ENCODE data around the gene LDLRAD4. TPM values are rescaled to one million over a fixed set of nuclear protein-coding genes. Genes with fewer than 3 reads are reported as not detected.
A peak's percentile ranks its signal among the peaks of the same experiment; 100 is the strongest.

The LDLRAD4 gene
- total and polyA plus RNA-seq, 2 donors = 46.9 to 80.0 TPM

DNA sequence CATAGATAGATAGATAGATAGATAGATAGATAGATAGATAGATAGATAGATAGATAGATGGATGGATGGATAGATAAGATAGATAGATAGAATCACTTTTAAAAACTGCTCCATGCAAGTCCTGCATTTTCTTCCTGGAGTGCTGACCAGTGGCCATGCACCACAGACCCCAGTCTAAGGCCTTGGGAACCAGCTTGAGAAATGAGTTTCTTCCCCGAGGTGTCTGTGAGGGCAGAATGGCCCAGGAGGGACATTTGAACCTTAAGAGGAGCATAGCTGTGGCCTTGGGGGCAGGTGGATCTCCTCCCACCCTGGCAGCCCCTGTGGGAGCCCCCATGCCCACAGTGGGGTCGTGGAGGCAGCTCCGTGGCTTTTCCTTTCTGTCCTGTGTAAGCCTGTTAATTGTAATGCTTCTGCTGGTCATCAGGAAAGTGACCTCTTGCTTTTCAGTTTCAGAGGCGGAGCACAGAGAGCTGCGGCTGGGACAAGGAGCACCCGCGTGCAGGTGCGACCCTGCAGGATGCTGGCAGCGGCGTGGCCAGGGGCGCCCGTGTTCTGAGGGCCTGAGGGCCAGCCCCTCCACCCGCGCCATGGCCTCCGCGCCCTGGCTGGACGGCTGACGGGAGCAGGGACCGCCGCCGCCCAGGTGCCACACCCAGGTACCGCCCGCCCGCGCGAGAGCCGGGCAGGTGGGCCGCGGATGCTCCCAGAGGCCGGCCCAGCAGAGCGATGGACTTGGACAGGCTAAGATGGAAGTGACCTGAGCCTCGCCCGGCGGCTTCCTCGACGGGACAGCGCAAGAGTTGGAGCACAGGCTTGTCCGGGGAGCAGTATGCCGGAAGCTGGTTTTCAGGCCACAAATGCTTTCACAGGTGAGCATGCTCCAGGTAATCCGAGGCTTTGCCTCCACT, 168.6 kb downstream of the LDLRAD4 start:
- no peak overlapping the region for H3K27ac ChIP-seq (ENCODE audit: low read depth in 1 of 2, low read length in 1 of 2)
- H3K36me3 ChIP-seq (ENCODE audit: control insufficient read depth in 2 of 2, insufficient read depth in 2 of 2, low read length in 1 of 2) = peaks cover 32 to 37% of the 10 kb centered on the region in 2 donors
- H3K4me3 ChIP-seq (ENCODE audit: low read length in 2 of 2) = no peak overlapping the region
- DNase-seq (ENCODE audit: low read depth in 6 of 9, low spot score in 9 of 9) = no peak
- peaks cover 38 to 54% of the 10 kb centered on the region in 2 donors for H3K4me1 ChIP-seq (ENCODE audit: control insufficient read depth in 2 of 2, insufficient read depth in 2 of 2, low read length in 2 of 2)
- 98% methylated on average over 40 of the region's 40 CpGs for WGBS
- H3K27me3 ChIP-seq (ENCODE audit: control insufficient read depth in 2 of 2, insufficient read depth in 1 of 2, low read length in 1 of 2) = no peaks in the 10 kb centered on the region
- no peaks in the 10 kb centered on the region for H3K9me3 ChIP-seq (ENCODE audit: control insufficient read depth in 2 of 2, insufficient read depth in 1 of 2, low read length in 1 of 2)

- Histone ChIP-seq H3K27me3 (ENCODE audit: control insufficient read depth in 2 of 2, insufficient read depth in 1 of 2, low read length in 1 of 2) (no peaks in the 10 kb centered on the region), H3K27ac (ENCODE audit: low read depth in 1 of 2, low read length in 1 of 2) (no peak overlapping the region), H3K9me3 (ENCODE audit: control insufficient read depth in 2 of 2, insufficient read depth in 1 of 2, low read length in 1 of 2) (no peaks in the 10 kb centered on the region), H3K36me3 (ENCODE audit: control insufficient read depth in 2 of 2, insufficient read depth in 2 of 2, low read length in 1 of 2) (peaks cover 30 to 32% of the 10 kb centered on the region in 2 donors), H3K4me3 (ENCODE audit: low read length in 2 of 2) (no peak overlapping the region), H3K4me1 (ENCODE audit: control insufficient read depth in 2 of 2, insufficient read depth in 2 of 2, low read length in 2 of 2) (peaks cover 38 to 54% of the 10 kb centered on the region in 2 donors)
- 97% methylated on average over 13 of the region's 13 CpGs for WGBS
- no peak for DNase-seq (ENCODE audit: low read depth in 6 of 9, low spot score in 9 of 9)
Observed at GRCh38 chr18:13387855-13388548, 169.4 kb downstream of the LDLRAD4 start.

- peak overlapping the region in 1 of 2 donors; percentile 26 for H3K27ac ChIP-seq (ENCODE audit: low read depth in 1 of 2, low read length in 1 of 2)
- H3K36me3 ChIP-seq (ENCODE audit: control insufficient read depth in 2 of 2, insufficient read depth in 2 of 2, low read length in 1 of 2) = peaks cover 30 to 37% of the 10 kb centered on the region in 2 donors
- H3K4me3 ChIP-seq (ENCODE audit: low read length in 2 of 2) = no peak overlapping the region
- no peaks in the 10 kb centered on the region for H3K27me3 ChIP-seq (ENCODE audit: control insufficient read depth in 2 of 2, insufficient read depth in 1 of 2, low read length in 1 of 2)
- peaks cover 42 to 54% of the 10 kb centered on the region in 2 donors for H3K4me1 ChIP-seq (ENCODE audit: control insufficient read depth in 2 of 2, insufficient read depth in 2 of 2, low read length in 2 of 2)
- DNase-seq (ENCODE audit: low read depth in 6 of 9, low spot score in 9 of 9) = no peak
- 89% methylated on average over 25 of the region's 25 CpGs for WGBS
- no peaks in the 10 kb centered on the region for H3K9me3 ChIP-seq (ENCODE audit: control insufficient read depth in 2 of 2, insufficient read depth in 1 of 2, low read length in 1 of 2)
Observed at GRCh38 chr18:13388586-13389490, 170.3 kb downstream of the LDLRAD4 start.

GRCh38 chr18:13389491-13390131, 171.1 kb downstream of the LDLRAD4 start:
- no peaks in the 10 kb centered on the region for H3K9me3 ChIP-seq (ENCODE audit: control insufficient read depth in 2 of 2, insufficient read depth in 1 of 2, low read length in 1 of 2)
- peaks cover 33 to 37% of the 10 kb centered on the region in 2 donors for H3K36me3 ChIP-seq (ENCODE audit: control insufficient read depth in 2 of 2, insufficient read depth in 2 of 2, low read length in 1 of 2)
- no peaks in the 10 kb centered on the region for H3K27me3 ChIP-seq (ENCODE audit: control insufficient read depth in 2 of 2, insufficient read depth in 1 of 2, low read length in 1 of 2)
- H3K4me3 ChIP-seq (ENCODE audit: low read length in 2 of 2) = no peak overlapping the region
- peak overlapping the region; percentile 33 to 52 for H3K27ac ChIP-seq (ENCODE audit: low read depth in 1 of 2, low read length in 1 of 2)
- H3K4me1 ChIP-seq (ENCODE audit: control insufficient read depth in 2 of 2, insufficient read depth in 2 of 2, low read length in 2 of 2) = peaks cover 45 to 57% of the 10 kb centered on the region in 2 donors
- DNase-seq (ENCODE audit: low read depth in 6 of 9, low spot score in 9 of 9) = no peak
- 94% methylated on average over 6 of the region's 6 CpGs for WGBS

DNA sequence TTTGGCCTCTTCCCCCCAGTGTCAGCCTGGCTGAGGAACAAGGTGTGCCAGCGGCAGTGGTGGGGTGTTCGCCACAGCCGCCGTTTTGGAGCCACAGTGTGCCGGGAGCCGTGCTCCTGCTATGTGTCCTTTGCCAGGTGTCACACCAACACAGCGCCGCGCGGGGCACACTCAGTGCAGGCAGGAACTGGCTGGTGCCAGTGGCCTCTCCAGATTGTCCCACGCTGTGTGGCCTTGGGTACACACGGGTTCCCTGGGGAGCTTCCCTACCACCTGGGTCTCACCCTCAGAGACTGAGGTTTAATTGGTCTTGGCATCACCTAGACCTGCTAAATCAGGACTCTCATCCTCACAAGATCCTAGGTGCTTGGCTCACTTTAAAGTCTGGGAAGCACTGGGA, 171.6 kb downstream of the LDLRAD4 start:
- Histone ChIP-seq H3K9me3 (ENCODE audit: control insufficient read depth in 2 of 2, insufficient read depth in 1 of 2, low read length in 1 of 2) (no peaks in the 10 kb centered on the region), H3K27ac (ENCODE audit: low read depth in 1 of 2, low read length in 1 of 2) (peak overlapping the region; percentile 33 to 52), H3K4me3 (ENCODE audit: low read length in 2 of 2) (no peak overlapping the region), H3K4me1 (ENCODE audit: control insufficient read depth in 2 of 2, insufficient read depth in 2 of 2, low read length in 2 of 2) (peaks cover 45 to 62% of the 10 kb centered on the region in 2 donors), H3K27me3 (ENCODE audit: control insufficient read depth in 2 of 2, insufficient read depth in 1 of 2, low read length in 1 of 2) (no peaks in the 10 kb centered on the region), H3K36me3 (ENCODE audit: control insufficient read depth in 2 of 2, insufficient read depth in 2 of 2, low read length in 1 of 2) (peaks cover 37% of the 10 kb centered on the region in 2 donors)
- 88% methylated on average over 12 of the region's 12 CpGs for WGBS
- no peak for DNase-seq (ENCODE audit: low read depth in 6 of 9, low spot score in 9 of 9)

DNA sequence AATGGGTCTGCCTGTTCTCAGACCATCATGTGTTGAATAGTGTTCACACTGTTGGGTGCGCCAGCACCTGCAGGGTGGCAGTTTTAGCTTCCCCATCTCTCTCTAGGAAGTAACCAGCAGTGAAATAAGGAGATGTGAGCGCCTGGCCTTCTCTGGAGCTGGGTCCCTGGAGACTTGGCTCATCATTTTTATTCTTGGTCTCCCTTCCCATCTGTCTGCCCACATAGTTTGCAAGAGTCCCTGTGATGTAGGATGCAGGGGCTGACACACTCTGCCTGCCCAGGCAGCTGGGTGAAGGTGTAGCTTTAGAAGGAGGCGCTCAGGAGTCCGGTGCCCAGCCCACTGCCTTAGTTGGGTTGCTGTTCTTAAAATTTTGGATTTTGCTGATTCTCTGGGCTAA, 172.2 kb downstream of the LDLRAD4 start:
- Histone ChIP-seq H3K4me3 (ENCODE audit: low read length in 2 of 2) (no peak overlapping the region), H3K9me3 (ENCODE audit: control insufficient read depth in 2 of 2, insufficient read depth in 1 of 2, low read length in 1 of 2) (no peaks in the 10 kb centered on the region), H3K36me3 (ENCODE audit: control insufficient read depth in 2 of 2, insufficient read depth in 2 of 2, low read length in 1 of 2) (peaks cover 37 to 38% of the 10 kb centered on the region in 2 donors), H3K27ac (ENCODE audit: low read depth in 1 of 2, low read length in 1 of 2) (peak overlapping the region in 1 of 2 donors; percentile 52), H3K4me1 (ENCODE audit: control insufficient read depth in 2 of 2, insufficient read depth in 2 of 2, low read length in 2 of 2) (peaks cover 45 to 62% of the 10 kb centered on the region in 2 donors), H3K27me3 (ENCODE audit: control insufficient read depth in 2 of 2, insufficient read depth in 1 of 2, low read length in 1 of 2) (no peaks in the 10 kb centered on the region)
- DNase-seq (ENCODE audit: low read depth in 6 of 9, low spot score in 9 of 9) = no peak
- 95% methylated on average over 4 of the region's 4 CpGs for WGBS

DNA sequence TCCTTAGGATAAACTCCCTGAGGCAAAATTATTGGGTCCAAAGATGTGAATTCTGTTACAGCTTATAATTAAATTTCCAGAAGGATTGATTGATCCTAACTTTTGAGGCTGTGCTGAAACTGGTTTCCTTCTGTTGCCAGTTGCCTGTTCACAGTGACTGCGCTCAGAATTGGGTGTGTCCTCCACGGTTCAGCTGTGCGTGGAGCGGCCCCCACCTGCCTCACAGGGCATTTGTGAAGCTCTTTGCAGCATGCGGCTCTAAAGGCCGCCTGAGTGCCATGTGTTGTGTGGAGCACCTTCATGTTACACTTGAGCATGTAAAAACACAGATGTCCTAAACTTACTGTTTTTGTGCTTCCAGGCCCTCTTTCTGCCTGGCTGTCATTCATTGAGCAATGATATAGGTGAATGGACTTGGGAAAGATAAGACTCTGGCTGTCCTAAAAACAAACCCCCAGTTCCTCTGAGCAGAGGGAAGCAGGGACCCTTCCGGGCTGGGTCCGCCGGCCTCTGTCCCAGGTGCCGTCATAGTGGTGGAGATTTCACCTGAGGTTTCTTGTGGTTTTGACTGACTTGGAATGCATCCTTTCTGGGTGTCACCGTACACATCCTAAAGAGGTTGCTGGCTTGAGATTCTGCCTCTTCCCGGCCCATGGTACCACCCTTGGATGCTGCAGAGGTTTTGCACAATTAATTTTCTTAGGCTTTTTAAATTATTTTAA, 173.6 kb downstream of the LDLRAD4 start:
- H3K27ac ChIP-seq (ENCODE audit: low read depth in 1 of 2, low read length in 1 of 2) = peak overlapping the region in 1 of 2 donors; percentile 74
- H3K36me3 ChIP-seq (ENCODE audit: control insufficient read depth in 2 of 2, insufficient read depth in 2 of 2, low read length in 1 of 2) = peaks cover 35 to 48% of the 10 kb centered on the region in 2 donors
- H3K4me3 ChIP-seq (ENCODE audit: low read length in 2 of 2) = no peak overlapping the region
- DNase-seq (ENCODE audit: low read depth in 6 of 9, low spot score in 9 of 9) = peak in 3 of 9 donors; percentile 63 to 78 (median 65)
- no peaks in the 10 kb centered on the region for H3K9me3 ChIP-seq (ENCODE audit: control insufficient read depth in 2 of 2, insufficient read depth in 1 of 2, low read length in 1 of 2)
- WGBS = 73% methylated on average over 12 of the region's 12 CpGs
- H3K27me3 ChIP-seq (ENCODE audit: control insufficient read depth in 2 of 2, insufficient read depth in 1 of 2, low read length in 1 of 2) = no peaks in the 10 kb centered on the region
- peaks cover 45 to 62% of the 10 kb centered on the region in 2 donors for H3K4me1 ChIP-seq (ENCODE audit: control insufficient read depth in 2 of 2, insufficient read depth in 2 of 2, low read length in 2 of 2)

DNA sequence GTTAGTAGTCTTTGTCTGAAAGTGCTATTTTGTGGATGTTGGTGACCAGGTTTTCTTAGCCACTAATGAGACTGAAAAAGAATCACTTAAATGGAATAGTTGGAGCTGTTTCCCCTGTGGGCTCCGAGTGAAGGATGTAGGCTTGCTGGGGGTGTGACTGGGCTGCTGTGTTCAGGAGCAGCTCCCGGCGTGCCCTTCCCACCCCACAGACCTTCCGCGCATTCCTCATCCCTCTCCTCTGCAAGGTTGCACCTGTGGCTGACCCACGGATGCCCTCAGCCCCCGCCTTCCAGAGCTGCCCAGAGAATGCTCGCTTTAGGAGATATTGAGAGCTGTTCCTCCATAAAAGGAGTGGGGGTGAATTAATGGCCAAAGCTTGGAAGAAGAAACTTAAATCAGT, 174.3 kb downstream of the LDLRAD4 start:
- H3K9me3 ChIP-seq (ENCODE audit: control insufficient read depth in 2 of 2, insufficient read depth in 1 of 2, low read length in 1 of 2) = no peaks in the 10 kb centered on the region
- no peak for DNase-seq (ENCODE audit: low read depth in 6 of 9, low spot score in 9 of 9)
- WGBS = 94% methylated on average over 8 of the region's 8 CpGs

More for the DNA sequence above, 174.3 kb downstream of the LDLRAD4 start:
- H3K27me3 ChIP-seq (ENCODE audit: control insufficient read depth in 2 of 2, insufficient read depth in 1 of 2, low read length in 1 of 2) = no peaks in the 10 kb centered on the region
- peak overlapping the region; percentile 15 to 74 for H3K27ac ChIP-seq (ENCODE audit: low read depth in 1 of 2, low read length in 1 of 2)
- H3K4me3 ChIP-seq (ENCODE audit: low read length in 2 of 2) = no peak overlapping the region
- peaks cover 45 to 62% of the 10 kb centered on the region in 2 donors for H3K4me1 ChIP-seq (ENCODE audit: control insufficient read depth in 2 of 2, insufficient read depth in 2 of 2, low read length in 2 of 2)
- H3K36me3 ChIP-seq (ENCODE audit: control insufficient read depth in 2 of 2, insufficient read depth in 2 of 2, low read length in 1 of 2) = peaks cover 35 to 51% of the 10 kb centered on the region in 2 donors
